GM13976 (cell line): ENCODE data around the gene BCL11A.

Source experiments
- DNase-seq: peaks from one replicate; pipeline ENCODE4 v3.0.0; 2012; ENCODE audit warnings: low spot score
- CTCF ChIP-seq: IDR thresholded peaks from 2 replicates; pipeline ENCODE4 v1.5.1; 2012; ENCODE audit warnings: borderline replicate concordance, mild to moderate bottlenecking; ENCODE audit not compliant: insufficient read depth; ENCODE audit errors: extremely low read depth, missing control alignments, control extremely low read depth
- in situ Hi-C: fragments of 300-500 bp; cut with MboI; formaldehyde crosslinking; loops from one replicate; pipeline ENCODE4 v1.12.0; 2022; ENCODE audit warnings: low sequenced_read_pairs, mixed read lengths, inconsistent platforms; ENCODE audit not compliant: unreplicated experiment

BCL11A gene

GRCh38 chr2:60541056-60541651, 12.3 kb downstream of the BCL11A start:
- TF ChIP-seq CTCF, result no peak
- DNase-seq, result no peak
- in situ Hi-C loops, result no loop called here

DNA sequence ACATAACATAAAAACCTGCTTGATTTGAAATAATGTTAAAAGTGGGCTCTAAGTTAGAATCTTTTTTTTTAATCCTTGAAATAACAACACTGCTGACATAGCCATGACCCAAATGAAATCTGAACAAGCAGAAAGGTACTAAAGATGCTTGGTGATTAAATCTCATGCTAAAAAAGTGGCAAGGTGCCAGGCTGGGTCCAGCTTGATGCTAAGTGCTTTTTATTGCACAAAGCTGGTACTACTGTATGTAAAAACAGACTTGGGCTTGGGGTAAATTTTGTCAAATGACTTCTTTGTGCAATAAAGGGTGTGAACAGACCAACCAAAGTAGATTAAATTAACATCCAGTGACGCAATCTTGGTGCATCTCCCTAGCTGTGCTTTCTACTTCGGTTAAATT, 13.4 kb downstream of the BCL11A start:
- in situ Hi-C loops, result no loop called here
- no peak for DNase-seq
- no peak for TF ChIP-seq CTCF

GRCh38 chr2:60539140-60539539, 14.3 kb downstream of the BCL11A start:
- in situ Hi-C loops, result no loop called here

GRCh38 chr2:60538101-60538500, 15.4 kb downstream of the BCL11A start:
- no peak for TF ChIP-seq CTCF
- in situ Hi-C loops, result no loop called here
- DNase-seq, result no peak

More at GRCh38 chr2:60539140-60539539, 14.3 kb downstream of the BCL11A start:
- TF ChIP-seq CTCF, result no peak
- no peak for DNase-seq

GRCh38 chr2:60536746-60537145, 16.7 kb downstream of the BCL11A start:
- in situ Hi-C loops, result no loop called here
- no peak for DNase-seq

DNA sequence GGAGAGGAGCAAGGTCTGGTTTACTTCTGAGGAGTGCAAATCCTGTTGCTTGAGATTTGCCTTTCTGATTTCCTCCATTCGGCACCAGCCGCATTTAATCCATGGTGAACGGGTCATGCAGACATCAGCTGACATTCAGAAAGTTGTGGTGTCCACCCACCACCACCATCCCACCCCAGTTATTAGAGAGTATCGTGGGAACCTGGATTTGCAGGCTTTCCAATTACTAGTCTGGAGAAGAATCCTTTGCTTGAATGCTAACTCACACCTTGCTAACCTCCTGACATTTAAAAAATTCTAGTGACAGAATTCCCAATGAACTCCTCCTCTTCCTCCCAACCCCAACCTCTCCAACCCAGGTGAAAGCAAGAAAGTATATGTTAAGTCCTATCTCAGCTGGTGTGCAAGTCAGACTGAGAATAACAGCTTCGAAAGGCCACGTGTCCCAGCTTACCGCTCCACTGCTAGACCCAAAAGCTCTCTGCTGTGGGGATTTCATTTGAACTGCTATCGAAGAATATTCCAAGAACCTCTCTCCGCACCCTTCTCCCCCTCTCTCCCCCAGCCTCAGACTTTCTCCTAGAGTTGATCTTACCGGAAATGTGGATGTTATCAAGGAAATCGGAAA, 17.7 kb downstream of the BCL11A start:
- in situ Hi-C loops, result no loop called here
- DNase-seq, result no peak
- TF ChIP-seq CTCF, result no peak

More at GRCh38 chr2:60536746-60537145, 16.7 kb downstream of the BCL11A start:
- TF ChIP-seq CTCF, result no peak
